Measurements from ENCODE around the gene PARD3B. TPM values are rescaled to one million over a fixed set of nuclear protein-coding genes. Genes with fewer than 3 reads are reported as not detected.

The PARD3B gene
- total RNA-seq, 2 experiments from 2014 or later: 0.16 TPM; not detected in 1

DNA sequence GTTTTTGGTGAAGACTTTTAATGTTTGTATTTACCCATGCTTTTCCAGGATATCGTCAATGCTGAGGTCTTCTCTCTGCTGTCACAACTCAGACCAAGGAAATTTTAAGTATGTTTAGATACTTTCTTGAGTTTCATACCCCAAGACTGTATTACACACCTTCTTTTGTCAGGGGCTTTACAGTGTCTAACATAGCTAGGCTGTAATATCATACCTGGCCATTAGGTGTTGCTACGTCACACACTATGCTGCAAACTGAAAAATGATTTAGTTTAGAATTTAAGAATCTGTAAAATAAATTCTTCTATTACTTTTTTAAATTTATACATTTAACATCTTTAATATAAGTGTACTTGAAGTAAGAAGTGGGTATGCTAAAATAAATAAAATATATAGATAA, 778.7 kb downstream of the PARD3B start:
- no peaks in the 10 kb centered on the region for H3K4me1 Mint-ChIP-seq
- CTCF ChIA-PET: no interaction called here

DNA sequence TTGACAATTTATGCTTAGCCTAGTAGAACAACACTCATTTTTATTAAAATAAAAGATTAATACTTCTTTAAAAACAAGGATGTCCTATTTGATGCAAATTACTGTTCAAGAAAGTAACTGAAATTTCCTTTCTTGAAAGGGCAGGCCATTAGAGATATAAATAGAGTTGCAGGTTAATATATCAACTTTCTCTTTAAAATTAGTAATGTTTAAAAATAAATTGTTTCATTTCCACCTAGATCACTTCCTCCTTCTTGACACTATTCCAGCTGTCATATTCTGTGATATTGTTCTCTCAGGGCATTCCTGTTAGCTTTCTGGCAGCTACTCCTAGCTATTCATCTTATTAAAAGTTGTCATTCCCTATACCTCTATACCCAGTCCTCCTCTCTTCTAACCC, 779.1 kb downstream of the PARD3B start:
- Mint-ChIP-seq H3K27me3 (no peaks in the 10 kb centered on the region), H3K36me3 (no peaks in the 10 kb centered on the region), H3K27ac (no peak overlapping the region), H3K4me1 (no peaks in the 10 kb centered on the region), H3K9me3 (ENCODE audit: low read depth) (no peaks in the 10 kb centered on the region), H3K4me3 (no peak overlapping the region)
- DNase-seq (no peak), ATAC-seq (no peak)
- CTCF ChIA-PET: no interaction called here

More for the DNA sequence above, 778.7 kb downstream of the PARD3B start:
- ATAC-seq (no peak), DNase-seq (no peak)
- no peaks in the 10 kb centered on the region for H3K27me3 Mint-ChIP-seq
- H3K9me3 Mint-ChIP-seq (ENCODE audit: low read depth): no peaks in the 10 kb centered on the region
- H3K36me3 Mint-ChIP-seq: no peaks in the 10 kb centered on the region
- H3K4me3 Mint-ChIP-seq: no peak overlapping the region
- no peak overlapping the region for H3K27ac Mint-ChIP-seq

DNA sequence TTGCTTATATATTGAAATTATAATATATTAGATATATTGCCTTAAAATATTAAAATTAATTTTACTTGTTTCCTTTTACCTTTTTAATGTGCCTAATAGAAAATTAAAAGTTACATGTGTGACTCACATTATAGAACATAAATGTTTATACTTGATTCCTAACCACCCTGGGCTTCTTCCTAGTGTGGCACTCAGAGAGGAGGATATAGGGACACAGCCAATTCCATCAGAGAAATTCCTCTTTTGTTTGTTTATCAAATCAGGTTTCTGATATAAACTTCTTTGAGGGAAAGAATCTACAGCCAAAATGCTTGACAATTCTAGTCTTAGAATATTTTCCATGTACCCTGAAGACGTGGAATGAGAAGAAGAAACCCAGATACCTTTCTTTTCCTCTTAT, 788.1 kb downstream of the PARD3B start:
- Mint-ChIP-seq H3K9me3 (ENCODE audit: low read depth) (peaks cover 3% of the 10 kb centered on the region), H3K4me3 (no peak overlapping the region), H3K36me3 (no peaks in the 10 kb centered on the region), H3K4me1 (no peaks in the 10 kb centered on the region), H3K27ac (no peak overlapping the region), H3K27me3 (no peaks in the 10 kb centered on the region)
- CTCF ChIA-PET: no interaction called here
- DNase-seq (no peak), ATAC-seq (no peak)

DNA sequence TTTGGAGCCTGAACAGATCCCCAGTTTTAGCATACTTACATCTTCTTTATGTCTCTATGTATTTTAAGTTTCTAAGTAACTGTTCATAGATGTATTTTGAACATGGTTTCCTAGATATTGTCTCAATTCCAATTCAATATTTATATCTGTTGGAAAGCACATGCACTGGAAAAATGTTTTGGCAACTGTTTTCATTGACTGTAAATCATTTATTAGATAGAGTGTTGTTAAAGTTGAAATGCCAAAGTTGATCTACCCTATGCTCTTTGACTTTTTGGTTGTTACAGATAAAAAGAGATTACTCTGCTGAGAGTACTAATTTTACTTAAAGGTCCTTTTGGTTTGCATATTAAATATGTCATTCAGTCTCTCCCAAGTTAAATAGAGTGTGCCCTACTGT, 792.0 kb downstream of the PARD3B start:
- no peak overlapping the region for H3K4me3 Mint-ChIP-seq
- peaks cover 3% of the 10 kb centered on the region for H3K9me3 Mint-ChIP-seq (ENCODE audit: low read depth)
- no peak overlapping the region for H3K27ac Mint-ChIP-seq
- CTCF ChIA-PET: no interaction called here
- no peaks in the 10 kb centered on the region for H3K36me3 Mint-ChIP-seq
- no peaks in the 10 kb centered on the region for H3K4me1 Mint-ChIP-seq
- ATAC-seq (no peak), DNase-seq (no peak)
- no peaks in the 10 kb centered on the region for H3K27me3 Mint-ChIP-seq

DNA sequence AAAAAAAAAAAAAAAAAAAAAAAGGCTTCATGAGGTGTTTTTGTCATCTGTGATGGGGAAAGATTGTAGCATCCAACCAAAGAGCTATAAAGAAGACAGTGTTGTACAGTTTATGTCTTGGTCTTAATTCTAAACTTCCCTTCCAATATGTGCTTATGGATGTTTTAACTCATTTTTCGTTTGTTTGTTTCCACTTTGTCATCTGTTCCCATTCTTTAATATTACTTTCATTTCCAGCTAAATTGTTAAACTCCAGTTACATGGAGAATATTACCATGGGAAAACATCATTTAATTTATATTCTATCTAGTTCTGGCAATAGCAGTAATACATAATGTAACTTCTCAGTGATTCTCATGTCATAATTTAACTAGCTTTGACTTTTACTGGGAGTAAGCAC, 792.9 kb downstream of the PARD3B start:
- Mint-ChIP-seq H3K4me3 (no peak overlapping the region), H3K9me3 (ENCODE audit: low read depth) (peaks cover 3% of the 10 kb centered on the region), H3K27me3 (no peaks in the 10 kb centered on the region), H3K4me1 (no peaks in the 10 kb centered on the region), H3K27ac (no peak overlapping the region), H3K36me3 (no peaks in the 10 kb centered on the region)
- no peak for ATAC-seq
- CTCF ChIA-PET: no interaction called here
- DNase-seq: no peak

DNA sequence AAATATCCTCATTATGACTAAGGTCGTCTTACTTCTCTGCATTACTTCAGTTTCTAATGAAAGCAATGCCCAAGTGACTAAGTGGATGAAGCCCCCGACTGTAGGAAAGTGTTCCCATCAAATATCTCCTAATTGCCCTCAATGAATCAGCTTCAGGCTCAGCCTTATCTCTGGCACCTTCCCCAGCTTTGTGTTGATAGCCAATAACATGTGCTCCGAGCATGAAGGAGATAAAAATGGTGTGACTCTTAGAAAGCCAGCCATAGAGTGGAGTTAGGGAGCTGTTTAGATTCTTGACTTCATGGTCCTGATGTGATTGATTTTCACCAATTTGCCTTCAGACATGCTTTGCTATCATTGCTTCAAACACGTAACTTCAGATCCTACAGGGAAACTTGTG, 797.8 kb downstream of the PARD3B start:
- ATAC-seq: no peak
- Mint-ChIP-seq H3K36me3 (no peaks in the 10 kb centered on the region), H3K27ac (no peak overlapping the region), H3K27me3 (no peaks in the 10 kb centered on the region), H3K9me3 (ENCODE audit: low read depth) (no peaks in the 10 kb centered on the region), H3K4me1 (no peaks in the 10 kb centered on the region), H3K4me3 (no peak overlapping the region)
- no peak for DNase-seq
- CTCF ChIA-PET: no interaction called here

DNA sequence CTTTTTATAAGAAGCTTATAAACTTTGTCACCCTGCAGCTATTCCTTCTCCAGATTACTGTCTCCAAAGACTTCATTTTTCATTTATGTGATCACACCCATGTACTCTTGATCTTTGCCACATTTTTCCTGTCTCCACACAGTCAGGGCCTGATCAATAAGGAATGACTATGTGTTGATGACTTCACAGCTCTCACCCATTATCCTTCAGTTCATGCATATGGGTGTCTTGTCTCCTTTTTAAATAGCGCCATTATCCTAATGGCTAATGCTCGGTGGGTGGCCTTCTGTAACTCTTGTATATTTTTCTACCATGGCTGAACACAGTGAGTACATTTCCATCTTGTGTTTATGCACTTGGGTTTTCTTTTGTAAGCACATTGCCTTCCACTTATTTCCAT, 801.4 kb downstream of the PARD3B start:
- H3K27ac Mint-ChIP-seq: no peak overlapping the region
- H3K4me3 Mint-ChIP-seq: no peak overlapping the region
- no peaks in the 10 kb centered on the region for H3K27me3 Mint-ChIP-seq
- no peaks in the 10 kb centered on the region for H3K4me1 Mint-ChIP-seq
- H3K9me3 Mint-ChIP-seq (ENCODE audit: low read depth): no peaks in the 10 kb centered on the region
- DNase-seq (no peak), ATAC-seq (no peak)
- CTCF ChIA-PET: no interaction called here
- H3K36me3 Mint-ChIP-seq: no peaks in the 10 kb centered on the region

DNA sequence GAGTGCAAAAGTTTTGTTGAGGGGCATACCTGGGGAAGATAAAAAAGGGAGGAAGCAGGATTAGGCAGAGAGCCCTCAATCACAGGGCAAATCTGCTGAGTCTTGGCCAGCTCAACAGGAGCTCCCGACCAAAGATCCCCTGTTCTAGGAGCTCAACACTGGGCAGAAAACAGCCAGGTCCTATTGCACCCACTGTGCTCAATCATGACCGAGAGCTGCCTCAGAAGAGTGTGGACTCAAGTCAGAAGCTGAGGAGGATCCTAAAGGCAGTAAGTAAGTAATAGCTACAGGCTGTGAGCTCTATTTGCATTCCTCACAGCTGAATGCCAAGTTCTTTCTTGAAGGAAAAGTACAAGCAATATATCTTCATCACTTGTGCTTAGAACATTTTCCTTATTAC, 802.6 kb downstream of the PARD3B start:
- no peaks in the 10 kb centered on the region for H3K4me1 Mint-ChIP-seq
- H3K36me3 Mint-ChIP-seq: no peaks in the 10 kb centered on the region
- H3K27me3 Mint-ChIP-seq: no peaks in the 10 kb centered on the region
- H3K9me3 Mint-ChIP-seq (ENCODE audit: low read depth): no peaks in the 10 kb centered on the region
- DNase-seq (no peak), ATAC-seq (no peak)
- no peak overlapping the region for H3K4me3 Mint-ChIP-seq
- CTCF ChIA-PET: no interaction called here
- no peak overlapping the region for H3K27ac Mint-ChIP-seq

DNA sequence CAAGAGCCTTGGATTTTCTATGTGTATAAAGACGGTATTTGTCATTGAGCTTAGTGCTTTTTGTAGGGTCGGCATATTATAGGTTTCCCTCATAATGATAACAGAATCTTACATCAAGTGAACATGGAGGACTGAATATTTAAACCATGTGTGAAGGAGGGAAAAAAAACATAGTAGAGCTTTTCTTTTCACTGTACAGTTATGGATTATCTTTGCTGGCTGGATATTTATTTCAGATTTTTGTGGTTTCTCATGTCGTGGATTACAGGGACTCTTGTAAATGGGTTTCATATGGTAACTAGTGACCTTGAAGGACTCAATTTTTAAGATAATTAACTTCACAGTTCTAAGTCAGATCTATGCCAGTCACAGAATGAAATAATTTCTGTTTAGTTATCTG, 806.8 kb downstream of the PARD3B start:
- no peaks in the 10 kb centered on the region for H3K9me3 Mint-ChIP-seq (ENCODE audit: low read depth)
- H3K36me3 Mint-ChIP-seq: no peaks in the 10 kb centered on the region
- no peak overlapping the region for H3K4me3 Mint-ChIP-seq
- no peak for DNase-seq
- H3K27ac Mint-ChIP-seq: no peak overlapping the region
- H3K4me1 Mint-ChIP-seq: no peaks in the 10 kb centered on the region
- H3K27me3 Mint-ChIP-seq: no peaks in the 10 kb centered on the region
- ATAC-seq: no peak
- CTCF ChIA-PET: no interaction called here

DNA sequence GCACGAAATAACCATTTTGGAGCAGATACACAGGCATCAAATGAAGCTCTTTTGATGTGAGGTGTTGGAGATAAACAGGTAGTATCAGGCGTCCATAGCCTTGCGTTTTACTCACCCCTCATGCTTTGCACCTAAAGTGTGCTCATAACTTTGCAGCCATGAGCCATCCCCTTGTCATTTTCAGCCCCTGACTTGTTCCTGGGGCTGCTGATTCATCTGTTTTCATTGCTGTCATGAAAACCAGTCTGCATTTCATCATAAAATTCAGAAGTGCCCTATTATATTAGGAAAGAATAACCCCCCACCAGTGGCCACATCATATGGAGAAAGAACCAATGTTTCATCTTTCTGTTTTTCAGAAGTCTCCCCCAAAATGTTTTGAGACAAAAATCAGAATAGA, 807.3 kb downstream of the PARD3B start:
- Mint-ChIP-seq H3K4me1 (no peaks in the 10 kb centered on the region), H3K27me3 (no peaks in the 10 kb centered on the region), H3K27ac (no peak overlapping the region), H3K36me3 (no peaks in the 10 kb centered on the region), H3K9me3 (ENCODE audit: low read depth) (no peaks in the 10 kb centered on the region), H3K4me3 (no peak overlapping the region)
- DNase-seq (no peak), ATAC-seq (no peak)
- CTCF ChIA-PET: no interaction called here

DNA sequence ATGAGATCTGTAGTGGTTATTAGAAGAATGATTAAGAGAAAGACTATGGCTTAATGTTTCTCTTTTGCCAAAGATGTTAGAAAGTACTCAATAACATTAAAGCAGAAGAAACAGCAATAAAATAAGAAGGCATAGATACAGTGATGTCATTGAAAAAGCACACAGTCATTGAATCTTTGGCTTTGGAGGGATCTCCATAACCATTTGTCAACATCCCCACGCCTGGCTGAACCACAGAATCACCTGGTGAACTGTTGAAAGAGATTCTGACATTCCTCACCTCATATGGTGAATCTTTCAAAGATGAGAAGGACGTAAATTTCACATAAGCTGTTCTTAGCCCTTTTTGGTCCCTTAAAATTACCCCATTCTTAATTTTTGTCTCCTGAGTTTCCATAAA, 812.5 kb downstream of the PARD3B start:
- H3K36me3 Mint-ChIP-seq: no peaks in the 10 kb centered on the region
- H3K27ac Mint-ChIP-seq: no peak overlapping the region
- CTCF ChIA-PET: no interaction called here
- no peaks in the 10 kb centered on the region for H3K9me3 Mint-ChIP-seq (ENCODE audit: low read depth)
- H3K4me3 Mint-ChIP-seq: no peak overlapping the region
- DNase-seq (no peak), ATAC-seq (no peak)
- H3K4me1 Mint-ChIP-seq: no peaks in the 10 kb centered on the region
- no peaks in the 10 kb centered on the region for H3K27me3 Mint-ChIP-seq

DNA sequence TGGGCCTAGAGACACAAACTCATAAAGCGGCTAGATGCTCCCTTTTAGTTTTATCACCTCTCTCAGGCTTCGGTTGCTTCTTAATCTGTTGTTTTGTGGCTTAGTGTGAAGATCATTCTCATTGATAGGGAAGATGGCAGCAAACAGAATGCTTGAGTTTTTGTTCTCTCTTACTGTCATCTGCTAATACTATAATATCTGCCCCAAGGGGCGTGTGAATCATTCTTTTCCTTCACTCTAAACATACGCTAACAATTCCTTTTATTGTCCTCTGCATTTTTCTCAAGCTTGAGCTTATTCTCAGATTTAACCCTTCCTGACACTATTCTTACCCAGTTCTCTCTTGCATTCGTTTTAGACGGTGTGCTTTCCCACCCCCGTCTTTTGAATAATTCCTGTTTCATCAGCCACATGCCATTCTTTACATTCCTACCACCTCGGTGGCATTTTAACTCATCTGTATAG, 813.1 kb downstream of the PARD3B start:
- Mint-ChIP-seq H3K4me1 (no peaks in the 10 kb centered on the region), H3K27me3 (no peaks in the 10 kb centered on the region), H3K9me3 (ENCODE audit: low read depth) (no peaks in the 10 kb centered on the region), H3K4me3 (no peak overlapping the region), H3K27ac (no peak overlapping the region), H3K36me3 (no peaks in the 10 kb centered on the region)
- ATAC-seq (no peak), DNase-seq (no peak)
- CTCF ChIA-PET: no interaction called here

DNA sequence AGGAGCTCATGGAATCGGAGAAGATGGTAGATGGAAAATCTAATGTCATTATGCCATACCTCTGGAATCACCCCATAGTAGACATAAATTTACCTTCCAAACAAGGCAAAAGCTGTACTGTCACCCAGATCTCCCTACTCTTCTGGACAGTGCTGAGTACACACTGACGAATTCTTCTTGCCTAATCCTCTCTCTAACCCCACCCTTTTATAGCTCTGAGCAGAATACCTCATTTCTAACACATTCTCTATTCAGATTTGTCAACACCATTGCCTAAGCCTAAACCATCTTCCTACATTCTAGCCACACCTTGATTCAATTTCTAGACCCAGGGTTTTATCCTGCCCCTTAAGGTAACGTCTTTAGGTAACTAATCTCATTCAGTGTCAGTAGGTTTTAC, 816.0 kb downstream of the PARD3B start:
- CTCF ChIA-PET: no interaction called here
- ATAC-seq (no peak), DNase-seq (no peak)
- H3K4me3 Mint-ChIP-seq: no peak overlapping the region
- no peak overlapping the region for H3K27ac Mint-ChIP-seq
- H3K9me3 Mint-ChIP-seq (ENCODE audit: low read depth): no peaks in the 10 kb centered on the region
- no peaks in the 10 kb centered on the region for H3K27me3 Mint-ChIP-seq
- no peaks in the 10 kb centered on the region for H3K4me1 Mint-ChIP-seq
- H3K36me3 Mint-ChIP-seq: no peaks in the 10 kb centered on the region

DNA sequence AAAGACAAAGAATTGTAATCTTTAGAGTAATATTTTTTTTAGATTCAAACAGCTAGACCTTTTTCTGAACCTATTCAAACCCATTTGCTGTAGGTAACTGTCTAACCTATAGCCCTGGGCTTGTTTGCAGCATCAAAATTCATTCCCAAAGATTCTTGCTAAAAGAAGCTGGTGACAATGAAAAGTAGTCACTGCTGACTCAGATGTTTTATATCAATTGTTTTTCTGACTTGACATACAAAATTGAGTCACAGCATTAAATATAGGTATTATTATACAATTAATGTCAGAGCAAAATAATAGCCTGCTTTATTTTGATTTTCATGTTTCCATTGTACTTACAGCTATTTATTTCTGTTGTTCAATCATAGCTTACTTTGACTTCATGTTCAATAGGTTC, 816.7 kb downstream of the PARD3B start:
- Mint-ChIP-seq H3K27ac (no peak overlapping the region), H3K4me1 (no peaks in the 10 kb centered on the region), H3K9me3 (ENCODE audit: low read depth) (no peaks in the 10 kb centered on the region), H3K36me3 (no peaks in the 10 kb centered on the region), H3K4me3 (no peak overlapping the region), H3K27me3 (no peaks in the 10 kb centered on the region)
- ATAC-seq (no peak), DNase-seq (no peak)
- CTCF ChIA-PET: no interaction called here

DNA sequence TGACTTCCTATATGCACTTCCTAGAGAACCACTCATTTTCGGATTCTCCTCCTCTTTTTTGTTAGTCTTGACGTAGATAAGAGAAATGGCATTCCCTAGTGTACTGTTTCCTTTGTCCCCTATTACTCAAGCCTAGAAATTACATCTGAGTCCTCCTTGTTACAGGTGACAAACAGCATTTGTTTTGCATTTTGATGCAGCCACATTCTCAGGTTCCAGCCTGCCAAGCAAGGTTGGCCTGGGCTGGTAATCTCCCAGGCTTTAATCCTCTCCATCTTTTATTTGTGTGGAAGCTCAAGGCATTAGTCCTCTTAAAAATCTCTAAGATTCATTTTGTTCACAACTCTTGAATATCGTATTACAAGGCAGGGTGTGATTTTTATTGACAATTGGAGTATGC, 819.0 kb downstream of the PARD3B start:
- H3K27ac Mint-ChIP-seq: no peak overlapping the region
- ATAC-seq (no peak), DNase-seq (no peak)
- CTCF ChIA-PET: no interaction called here
- H3K9me3 Mint-ChIP-seq (ENCODE audit: low read depth): no peaks in the 10 kb centered on the region
- H3K4me3 Mint-ChIP-seq: no peak overlapping the region
- H3K27me3 Mint-ChIP-seq: no peaks in the 10 kb centered on the region
- no peaks in the 10 kb centered on the region for H3K4me1 Mint-ChIP-seq
- no peaks in the 10 kb centered on the region for H3K36me3 Mint-ChIP-seq
